Embryonic facial prominence (tissue), 1 donor: ENCODE data around the gene KLF3.
"Not testable (repeated sequence)": the region's sequence is repeated elsewhere in the genome, so short reads cannot be mapped to it uniquely, and the experiment has no call there.

Experiments
- DNase-seq: peaks from one replicate; pipeline ENCODE4 v3.0.0-alpha.2; 2016; ENCODE audit errors: extremely low spot score

The KLF3 gene

GRCh38 chr4:38663801-38664705 is at the start of gene KLF3:
KLF3 (plus strand) TSS chr4:38664199; CDS start chr4:38680626, 16,427 bp downstream.
- DNase-seq: peak; percentile 81

- DNase-seq: no peak
Observed at GRCh38 chr4:38614231-38614630, 49.8 kb upstream of the KLF3 start.

DNA sequence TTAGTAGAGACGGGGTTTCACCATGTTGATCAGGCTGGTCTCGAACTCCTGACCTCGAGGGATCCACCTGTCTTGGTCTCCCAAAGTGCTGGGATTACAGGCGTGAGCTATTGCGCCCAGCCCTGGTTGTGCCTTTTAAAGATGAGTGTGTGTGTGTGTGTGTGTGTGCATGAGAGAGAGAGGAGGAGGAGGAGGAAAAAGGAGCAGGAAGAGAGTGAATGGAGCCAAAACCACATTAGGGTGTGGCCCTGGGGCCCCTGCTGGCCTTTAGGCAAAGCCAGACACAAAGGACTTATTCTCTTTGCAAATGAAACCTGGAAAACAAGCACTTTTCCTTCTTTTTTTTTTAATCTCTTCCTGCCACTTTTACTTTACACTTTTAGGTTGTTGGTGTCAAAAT is 48.2 kb upstream of the KLF3 start:
- no peak for DNase-seq

- DNase-seq: no peak
Observed at GRCh38 chr4:38618505-38618904, 45.5 kb upstream of the KLF3 start.

- no peak for DNase-seq
Observed at GRCh38 chr4:38619316-38619715, 44.7 kb upstream of the KLF3 start.

- no peak for DNase-seq
Observed at GRCh38 chr4:38620065-38620464, 43.9 kb upstream of the KLF3 start.

DNA sequence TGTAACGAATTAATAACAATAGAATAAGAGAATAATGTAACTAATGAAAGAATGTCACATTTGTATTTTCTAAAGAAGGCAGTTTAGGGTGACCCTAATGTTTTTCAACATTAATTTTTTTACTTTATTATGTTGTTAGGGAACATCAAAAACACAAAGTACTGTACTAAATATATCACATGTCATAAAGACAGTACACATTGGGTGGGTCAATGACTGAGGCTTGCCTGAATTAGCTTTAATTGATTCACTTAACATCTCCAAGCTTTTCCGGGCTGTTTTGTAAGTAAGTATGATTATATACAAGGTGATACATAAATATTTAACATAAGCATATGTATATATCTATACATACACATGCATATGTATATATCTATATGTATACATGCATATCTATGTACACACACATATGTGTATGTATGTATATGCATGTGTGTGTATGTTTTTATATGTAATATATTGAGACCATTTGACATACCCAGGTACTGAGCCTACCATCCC is 43.4 kb upstream of the KLF3 start:
- no peak for DNase-seq

- no peak for DNase-seq
Observed at GRCh38 chr4:38621028-38621684, 42.8 kb upstream of the KLF3 start.

- DNase-seq: no peak
Observed at GRCh38 chr4:38621831-38622230, 42.2 kb upstream of the KLF3 start.

GRCh38 chr4:38622340-38622739 is 41.7 kb upstream of the KLF3 start:
- not testable (repeated sequence) for DNase-seq

DNA sequence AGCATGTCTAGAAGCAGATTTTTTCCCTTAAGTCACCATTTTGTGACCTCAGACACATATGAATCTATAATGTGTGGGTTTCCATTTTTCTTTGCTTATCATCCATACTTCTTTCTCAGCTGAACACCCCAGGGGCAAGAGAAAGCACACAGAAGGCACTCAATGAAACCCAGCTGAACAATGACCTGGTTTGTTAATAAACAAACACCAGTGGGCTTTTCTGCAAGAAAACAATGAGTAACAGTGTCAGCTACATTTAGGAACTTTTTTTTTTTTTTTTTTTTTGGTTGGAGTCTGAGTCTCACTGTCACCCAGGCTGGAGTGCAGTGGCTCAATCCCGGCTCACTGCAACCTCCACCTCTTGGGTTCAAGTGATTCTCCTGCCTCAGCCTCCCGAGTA is 40.7 kb upstream of the KLF3 start:
- DNase-seq: no peak

DNA sequence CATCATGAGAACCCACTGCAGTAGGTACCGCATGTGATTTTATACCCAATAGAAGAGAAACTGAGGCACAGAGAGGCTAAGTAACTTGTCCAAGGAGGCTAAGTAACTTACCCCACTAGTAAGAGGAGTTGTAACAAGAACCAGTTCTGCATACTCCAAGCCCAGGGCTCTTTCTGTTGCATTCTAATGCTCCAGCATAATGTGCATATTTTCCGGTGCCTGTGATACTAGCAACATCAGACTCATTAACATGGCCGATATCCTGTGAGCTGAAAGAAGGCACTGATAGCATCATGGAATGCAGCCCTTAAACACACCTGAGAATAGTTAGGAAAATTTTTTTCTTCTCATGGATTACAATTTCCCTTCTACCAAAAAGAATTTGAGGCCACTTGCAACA is 39.7 kb upstream of the KLF3 start:
- DNase-seq: no peak

DNA sequence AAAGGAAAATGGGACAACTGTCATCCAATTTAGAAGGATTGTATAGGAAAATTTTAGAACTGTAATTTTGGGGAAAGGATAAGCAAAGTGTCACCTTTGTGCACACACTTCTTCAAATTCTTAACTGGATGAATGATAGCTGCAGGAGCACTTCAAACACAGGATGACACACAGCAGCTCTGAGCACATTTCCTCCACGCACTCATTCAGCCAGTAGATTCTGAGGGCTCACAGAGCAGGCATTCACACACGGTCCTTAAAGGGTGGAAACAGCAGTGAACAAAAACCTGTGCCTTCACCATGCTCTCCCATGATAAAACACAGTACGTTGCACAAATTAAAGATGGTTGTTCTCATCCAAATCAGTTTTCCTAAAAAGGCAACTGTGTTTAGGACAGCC is 38.5 kb upstream of the KLF3 start:
- no peak for DNase-seq

- DNase-seq: not testable (repeated sequence)
Observed at GRCh38 chr4:38626901-38627444, 37.0 kb upstream of the KLF3 start.

- no peak for DNase-seq
Observed at GRCh38 chr4:38630519-38630918, 33.5 kb upstream of the KLF3 start.

DNA sequence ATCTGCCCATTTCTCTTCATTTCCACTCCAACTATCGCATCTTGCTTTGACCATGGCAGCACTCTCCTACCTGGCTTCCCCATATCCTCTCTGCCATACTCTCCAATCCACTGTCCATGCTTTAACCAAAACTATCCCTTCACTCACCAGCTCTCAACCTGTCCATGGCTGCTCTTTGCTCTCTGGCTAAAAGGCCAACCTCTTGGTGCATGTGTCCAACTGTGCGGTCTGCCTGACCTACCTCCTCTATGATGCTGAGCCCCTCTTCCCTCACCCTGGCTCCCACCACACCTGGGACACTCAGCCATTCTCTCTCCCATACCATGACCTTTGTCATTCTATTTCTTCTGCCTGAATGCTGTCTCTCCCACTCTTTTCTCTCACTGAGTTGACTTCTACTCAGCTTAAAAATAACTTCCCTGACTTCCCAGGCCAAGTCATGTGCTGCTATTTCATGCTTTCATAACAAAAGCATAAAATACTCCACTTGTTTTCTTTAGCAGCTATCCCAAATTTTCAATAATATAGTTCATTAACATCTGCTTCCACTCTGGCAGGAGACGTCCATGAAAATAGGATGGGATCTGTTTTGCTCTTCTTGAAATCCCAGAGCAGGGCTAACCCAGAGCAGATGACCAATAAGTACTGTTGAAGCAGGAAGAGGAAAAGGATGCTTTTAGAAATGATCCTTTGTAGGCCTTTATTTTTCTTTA is 29.8 kb upstream of the KLF3 start:
- no peak for DNase-seq

DNA sequence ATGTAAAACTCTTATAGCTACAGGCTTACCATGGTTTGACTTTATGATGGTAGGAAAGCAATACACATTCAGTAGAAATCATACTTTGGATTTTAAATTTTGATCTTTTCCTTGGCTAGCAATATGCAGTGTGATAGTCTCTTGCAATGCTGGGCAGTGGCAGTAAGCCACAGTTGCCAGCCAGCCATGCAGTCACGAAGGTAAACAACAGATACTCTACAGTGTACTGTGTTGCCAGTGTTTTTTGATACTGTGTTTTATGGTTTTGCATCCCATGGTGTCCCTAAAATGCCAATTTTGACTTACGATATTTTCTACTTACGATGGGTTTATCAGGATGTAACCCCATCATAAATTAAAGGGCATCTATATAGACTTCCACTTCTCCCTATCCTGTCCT is 24.8 kb upstream of the KLF3 start:
- DNase-seq: no peak

DNA sequence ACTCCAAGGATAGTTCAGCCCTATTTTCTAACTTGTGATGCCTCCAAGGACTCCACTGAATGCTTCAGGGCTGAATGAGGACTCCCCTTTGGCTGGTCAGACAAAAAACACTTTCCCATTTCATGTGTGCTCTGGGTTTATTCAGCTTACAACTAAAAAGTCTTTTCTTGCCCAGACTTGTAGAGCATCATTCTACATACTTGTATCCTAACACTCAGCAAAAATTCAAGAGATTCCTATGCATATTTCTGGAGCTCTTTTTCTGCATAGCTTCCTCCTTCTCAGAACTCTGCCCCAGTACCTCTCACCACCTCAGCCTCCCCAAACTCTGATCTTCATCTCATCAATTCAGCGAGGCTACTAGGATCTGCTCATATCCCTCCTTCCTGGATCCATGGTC is 22.2 kb upstream of the KLF3 start:
- DNase-seq: no peak

DNA sequence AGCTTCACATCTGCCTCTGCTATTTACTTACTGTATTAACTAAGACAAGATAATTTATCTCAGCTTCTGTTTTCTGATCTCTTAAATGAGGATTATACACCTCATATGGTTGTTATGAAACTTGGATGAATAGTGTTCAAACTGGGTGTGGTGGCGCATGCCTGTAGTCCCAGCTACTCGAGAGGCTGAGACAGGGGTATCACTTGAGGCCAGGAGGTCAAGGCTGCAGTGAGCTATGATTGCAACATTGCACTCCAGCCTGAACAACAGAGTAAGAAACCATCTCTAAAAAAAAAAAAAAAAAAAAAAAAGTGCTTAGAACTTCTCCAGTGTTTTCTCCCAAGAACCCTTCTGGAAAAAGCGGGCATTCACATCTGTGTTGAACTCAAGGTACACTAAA is 19.8 kb upstream of the KLF3 start:
- DNase-seq: no peak

DNA sequence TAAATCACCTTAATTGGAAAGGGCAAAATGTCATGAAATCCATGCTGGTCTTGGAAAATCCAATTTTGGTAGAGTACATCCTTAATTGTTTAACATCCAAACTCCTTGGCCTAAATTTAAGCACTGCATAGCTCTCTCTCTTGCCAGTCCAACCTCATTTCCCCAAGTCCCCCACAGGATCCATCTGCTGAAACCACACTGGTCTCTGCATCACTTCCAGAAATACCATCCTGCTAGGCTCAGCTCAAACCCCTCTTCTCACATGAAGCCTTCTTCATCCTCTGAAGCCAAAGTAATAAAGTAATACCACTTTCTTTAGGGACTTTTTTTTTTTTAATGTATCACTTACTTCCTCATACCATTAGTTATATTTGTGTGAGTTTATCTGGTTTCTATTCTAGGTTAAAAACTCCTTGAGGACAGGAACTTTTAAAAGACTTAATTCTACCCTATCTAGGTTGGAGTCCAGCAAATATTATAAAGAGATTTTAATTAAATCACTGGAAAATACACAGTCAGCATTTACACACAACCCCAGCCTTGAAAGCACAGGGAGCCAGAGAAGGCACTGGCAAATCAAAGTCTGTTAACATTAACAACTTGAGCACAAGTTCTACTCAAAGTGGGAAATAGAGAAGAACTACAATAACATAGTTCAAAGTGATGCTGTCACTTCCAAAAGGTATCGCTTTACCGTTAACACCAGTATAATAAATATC is 16.7 kb upstream of the KLF3 start:
- DNase-seq: no peak

DNA sequence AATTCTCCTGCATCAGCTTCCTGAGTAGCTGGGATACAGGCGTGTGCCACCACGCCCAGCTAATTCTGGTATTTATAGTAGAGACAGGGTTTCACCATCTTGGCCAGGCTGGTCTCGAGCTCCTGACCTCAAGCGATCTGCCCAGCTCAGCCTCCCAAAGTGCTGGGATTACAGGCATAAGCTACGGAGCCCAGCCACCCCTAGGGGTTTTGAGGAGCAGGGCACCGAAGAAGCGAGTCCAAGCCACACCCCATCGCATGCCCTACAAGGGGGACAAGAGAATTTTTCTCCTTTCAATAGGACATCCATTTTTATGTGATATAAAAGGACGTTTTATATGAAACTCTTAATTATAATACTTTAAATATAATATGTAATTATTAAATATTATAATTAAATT is 13.9 kb upstream of the KLF3 start:
- DNase-seq: no peak
